Measurements from ENCODE around the gene FBXO34.

Gene FBXO34

GRCh38 chr14:55387121-55387520, 115.9 kb downstream of the FBXO34 start:
- TF ChIP-seq EGR1 (IDR thresholded peaks at IDR 0.05): no peak

- TF ChIP-seq REST (IDR thresholded peaks at IDR 0.05; ENCODE audit: low read depth) (no peak), EP300 (IDR thresholded peaks at IDR 0.05; ENCODE audit: borderline replicate concordance) (no peak), TCF12 (IDR thresholded peaks at IDR 0.05; ENCODE audit: low read depth) (no peak), TAF1 (IDR thresholded peaks at IDR 0.05; ENCODE audit: low read depth) (no peak), CREB1 (IDR thresholded peaks at IDR 0.05; ENCODE audit: low read depth) (no peak), FOXM1 (IDR thresholded peaks at IDR 0.05; ENCODE audit: borderline replicate concordance, low read depth) (no peak), MAX (IDR thresholded peaks at IDR 0.05) (no peak), EGR1 (IDR thresholded peaks at IDR 0.05) (no peak), NFIC (IDR thresholded peaks at IDR 0.05) (no peak), YY1 (IDR thresholded peaks at IDR 0.05; ENCODE audit: low read depth) (no peak), CEBPB (IDR thresholded peaks at IDR 0.05) (no peak), ZBTB7A (IDR thresholded peaks at IDR 0.05; ENCODE audit: low read depth) (no peak), RAD21 (IDR thresholded peaks at IDR 0.05; ENCODE audit: low read depth) (no peak), TEAD4 (IDR thresholded peaks at IDR 0.05) (no peak)
- TF ChIP-seq, protein P1, sequence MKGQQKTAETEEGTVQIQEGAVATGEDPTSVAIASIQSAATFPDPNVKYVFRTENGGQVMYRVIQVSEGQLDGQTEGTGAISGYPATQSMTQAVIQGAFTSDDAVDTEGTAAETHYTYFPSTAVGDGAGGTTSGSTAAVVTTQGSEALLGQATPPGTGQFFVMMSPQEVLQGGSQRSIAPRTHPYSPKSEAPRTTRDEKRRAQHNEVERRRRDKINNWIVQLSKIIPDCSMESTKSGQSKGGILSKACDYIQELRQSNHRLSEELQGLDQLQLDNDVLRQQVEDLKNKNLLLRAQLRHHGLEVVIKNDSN (IDR thresholded peaks at IDR 0.05): no peak
Observed at GRCh38 chr14:55388160-55388559, 116.9 kb downstream of the FBXO34 start.

GRCh38 chr14:55389330-55389729, 118.1 kb downstream of the FBXO34 start:
- TF ChIP-seq FOXM1 (IDR thresholded peaks at IDR 0.05; ENCODE audit: borderline replicate concordance, low read depth) (no peak), CREB1 (IDR thresholded peaks at IDR 0.05; ENCODE audit: low read depth) (no peak), TCF12 (IDR thresholded peaks at IDR 0.05; ENCODE audit: low read depth) (no peak), NFIC (IDR thresholded peaks at IDR 0.05) (no peak), CEBPB (IDR thresholded peaks at IDR 0.05) (no peak), EP300 (IDR thresholded peaks at IDR 0.05; ENCODE audit: borderline replicate concordance) (no peak), MAX (IDR thresholded peaks at IDR 0.05) (no peak), EGR1 (IDR thresholded peaks at IDR 0.05) (no peak), REST (IDR thresholded peaks at IDR 0.05; ENCODE audit: low read depth) (no peak)

GRCh38 chr14:55398679-55399078, 127.5 kb downstream of the FBXO34 start:
- TF ChIP-seq MAX (IDR thresholded peaks at IDR 0.05) (no peak), RAD21 (IDR thresholded peaks at IDR 0.05; ENCODE audit: low read depth) (no peak), CEBPB (IDR thresholded peaks at IDR 0.05) (no peak), EGR1 (IDR thresholded peaks at IDR 0.05) (no peak), EP300 (IDR thresholded peaks at IDR 0.05; ENCODE audit: borderline replicate concordance) (no peak), FOXM1 (IDR thresholded peaks at IDR 0.05; ENCODE audit: borderline replicate concordance, low read depth) (no peak), ZBTB7A (IDR thresholded peaks at IDR 0.05; ENCODE audit: low read depth) (no peak), TAF1 (IDR thresholded peaks at IDR 0.05; ENCODE audit: low read depth) (no peak), CREB1 (IDR thresholded peaks at IDR 0.05; ENCODE audit: low read depth) (no peak), YY1 (IDR thresholded peaks at IDR 0.05; ENCODE audit: low read depth) (no peak), TCF12 (IDR thresholded peaks at IDR 0.05; ENCODE audit: low read depth) (no peak), TEAD4 (IDR thresholded peaks at IDR 0.05) (no peak), NFIC (IDR thresholded peaks at IDR 0.05) (no peak), REST (IDR thresholded peaks at IDR 0.05; ENCODE audit: low read depth) (no peak)
- TF ChIP-seq, protein P1 (IDR thresholded peaks at IDR 0.05): no peak

GRCh38 chr14:55399183-55399582, 128.0 kb downstream of the FBXO34 start:
- TF ChIP-seq REST (IDR thresholded peaks at IDR 0.05; ENCODE audit: low read depth) (no peak), TCF12 (IDR thresholded peaks at IDR 0.05; ENCODE audit: low read depth) (no peak), ZBTB7A (IDR thresholded peaks at IDR 0.05; ENCODE audit: low read depth) (no peak), YY1 (IDR thresholded peaks at IDR 0.05; ENCODE audit: low read depth) (no peak), EGR1 (IDR thresholded peaks at IDR 0.05) (no peak), RAD21 (IDR thresholded peaks at IDR 0.05; ENCODE audit: low read depth) (no peak), CEBPB (IDR thresholded peaks at IDR 0.05) (no peak), CREB1 (IDR thresholded peaks at IDR 0.05; ENCODE audit: low read depth) (no peak), TAF1 (IDR thresholded peaks at IDR 0.05; ENCODE audit: low read depth) (no peak), MAX (IDR thresholded peaks at IDR 0.05) (no peak), TEAD4 (IDR thresholded peaks at IDR 0.05) (no peak), FOXM1 (IDR thresholded peaks at IDR 0.05; ENCODE audit: borderline replicate concordance, low read depth) (no peak), EP300 (IDR thresholded peaks at IDR 0.05; ENCODE audit: borderline replicate concordance) (no peak), NFIC (IDR thresholded peaks at IDR 0.05) (no peak)
- TF ChIP-seq, protein P1 (IDR thresholded peaks at IDR 0.05): no peak

All from Ishikawa (cell line).